GM19099 (cell line): ENCODE measurements around the gene NT5E.

Source experiments
- POLR2A ChIP-seq: IDR thresholded peaks from 3 replicates; pipeline ENCODE4 v1.6.1; 2011; ENCODE audit warnings: low read depth; ENCODE audit not compliant: insufficient read length; ENCODE audit errors: extremely low read depth

Gene NT5E

GRCh38 chr6:85494547-85495536 lies 45.0 kb downstream of the NT5E start:
- no peak for TF ChIP-seq POLR2A

- TF ChIP-seq POLR2A, result no peak
Measured at GRCh38 chr6:85496009-85496579, 46.2 kb downstream of the NT5E start.

- TF ChIP-seq POLR2A, result no peak
Measured at GRCh38 chr6:85496856-85497255, 47.0 kb downstream of the NT5E start.

GRCh38 chr6:85498596-85499258 lies 48.8 kb downstream of the NT5E start:
- TF ChIP-seq POLR2A, result no peak

GRCh38 chr6:85506441-85507093 lies 56.7 kb downstream of the NT5E start:
- TF ChIP-seq POLR2A, result no peak

- TF ChIP-seq POLR2A, result no peak
Measured at GRCh38 chr6:85516168-85516567, 66.3 kb downstream of the NT5E start.

- TF ChIP-seq POLR2A, result no peak
Measured at GRCh38 chr6:85537055-85537494, 87.2 kb downstream of the NT5E start.

GRCh38 chr6:85544776-85545175 lies 94.9 kb downstream of the NT5E start:
- TF ChIP-seq POLR2A, result no peak
